GM23338 (cell line): ENCODE results near the gene LRRC38. TPM values are rescaled to one million over a fixed set of nuclear protein-coding genes. Genes with fewer than 3 reads are reported as not detected.

ENCODE experiments used
- ATAC-seq: fragments of 200-7000 bp; cut with Tn5 transposase; 3 replicates; pipeline ENCODE4 v1.9.1; 2020
- DNase-seq: peaks from one replicate; pipeline ENCODE4 v3.0.0-alpha.2; 2015; ENCODE audit warnings: low spot score
- H2AFZ ChIP-seq: fragments of 200-600 bp; sonication (generic); 2 replicates; pipeline ENCODE4 v1.8.0; 2016; ENCODE audit warnings: antibody characterized with exemption, mild to moderate bottlenecking, moderate library complexity
- H3F3A ChIP-seq: fragments of 200-600 bp; sonication (generic); replicated peaks from 2 replicates; pipeline ENCODE4 v1.8.0; 2017; ENCODE audit warnings: antibody characterized with exemption, mixed run types, low read depth
- H3K27ac ChIP-seq: fragments of 200-600 bp; sonication (generic); 2 replicates; pipeline ENCODE4 v1.6.1; 2016; ENCODE audit warnings: low read depth
- H3K27me3 ChIP-seq: fragments of 200-600 bp; sonication (generic); 2 replicates; pipeline ENCODE4 v1.8.0; 2016; ENCODE audit warnings: mild to moderate bottlenecking, mixed run types, moderate library complexity; ENCODE audit not compliant: insufficient read depth
- H3K36me3 ChIP-seq: fragments of 200-600 bp; sonication (generic); 2 replicates; pipeline ENCODE4 v1.8.0; 2016; ENCODE audit warnings: mild to moderate bottlenecking; ENCODE audit not compliant: insufficient read depth
- H3K4me1 ChIP-seq: fragments of 200-600 bp; sonication (generic); 2 replicates; pipeline ENCODE4 v1.8.0; 2016; ENCODE audit warnings: mild to moderate bottlenecking, moderate library complexity; ENCODE audit not compliant: insufficient read depth
- H3K4me2 ChIP-seq: fragments of 200-600 bp; sonication (generic); 2 replicates; pipeline ENCODE4 v1.7.1; 2017; ENCODE audit warnings: mixed run types
- H3K4me3 ChIP-seq: fragments of 200-600 bp; sonication (generic); 2 replicates; pipeline ENCODE4 v1.6.1; 2016; ENCODE audit warnings: mixed run types
- H3K79me2 ChIP-seq: fragments of 200-600 bp; sonication (generic); replicated peaks from 2 replicates; pipeline ENCODE4 v1.8.0; 2017; ENCODE audit warnings: mild to moderate bottlenecking; ENCODE audit not compliant: insufficient read depth
- H3K9me2 ChIP-seq: fragments of 200-600 bp; sonication (generic); 2 replicates; pipeline ENCODE4 v1.8.0; 2017; ENCODE audit not compliant: insufficient read depth
- H4K20me1 ChIP-seq: fragments of 200-600 bp; sonication (generic); replicated peaks from 2 replicates; pipeline ENCODE4 v1.8.0; 2017; ENCODE audit warnings: mild to moderate bottlenecking; ENCODE audit not compliant: insufficient read depth
- H3K27ac Mint-ChIP-seq: 2 replicates; pipeline ENCODE4 v1.8.0; 2020; ENCODE audit warnings: inconsistent platforms, mild to moderate bottlenecking, moderate library complexity, mixed read lengths
- H3K27me3 Mint-ChIP-seq: 3 replicates; pipeline ENCODE4 v1.8.0; 2022; ENCODE audit warnings: low read depth, mild to moderate bottlenecking, moderate library complexity, mixed read lengths, inconsistent platforms; ENCODE audit not compliant: insufficient read depth, poor library complexity
- H3K36me3 Mint-ChIP-seq: 3 replicates; pipeline ENCODE4 v1.8.0; 2021; ENCODE audit warnings: low read depth, mild to moderate bottlenecking, inconsistent platforms, moderate library complexity, mixed read lengths
- H3K4me1 Mint-ChIP-seq: 3 replicates; pipeline ENCODE4 v1.8.0; 2020; ENCODE audit warnings: mild to moderate bottlenecking, inconsistent platforms, mixed read lengths
- H3K4me3 Mint-ChIP-seq: 3 replicates; pipeline ENCODE4 v1.8.0; 2021; ENCODE audit warnings: moderate library complexity, mild to moderate bottlenecking, inconsistent platforms, mixed read lengths
- H3K9me3 Mint-ChIP-seq: 3 replicates; pipeline ENCODE4 v1.8.0; 2020; ENCODE audit warnings: moderate library complexity, mild to moderate bottlenecking, inconsistent platforms, mixed read lengths
- CREB1 ChIP-seq: fragments of 250-450 bp; sonication (Bioruptor Pico); IDR thresholded peaks from 2 replicates; pipeline ENCODE4 v1.5.0; 2020; ENCODE audit warnings: low read depth, mild to moderate bottlenecking, moderate library complexity
- JUNB ChIP-seq: IDR thresholded peaks from one replicate; pipeline ENCODE4 v1.6.1; 2016; ENCODE audit warnings: antibody characterized with exemption; ENCODE audit not compliant: unreplicated experiment
- REST ChIP-seq: IDR thresholded peaks from one replicate; pipeline ENCODE4 v1.6.1; 2018; ENCODE audit warnings: antibody characterized with exemption; ENCODE audit not compliant: unreplicated experiment
- STAT1 ChIP-seq: IDR thresholded peaks from one replicate; pipeline ENCODE4 v1.6.1; 2016; ENCODE audit warnings: antibody characterized with exemption; ENCODE audit not compliant: unreplicated experiment
- ZNF114 ChIP-seq: fragments of 250-450 bp; sonication (Bioruptor Pico); IDR thresholded peaks from 2 replicates; pipeline ENCODE4 v1.5.0; 2020; ENCODE audit warnings: mild to moderate bottlenecking, moderate library complexity
- ZNF331 ChIP-seq: fragments of 250-450 bp; sonication (Bioruptor Pico); IDR thresholded peaks from 2 replicates; pipeline ENCODE4 v1.5.0; 2020; ENCODE audit warnings: low read depth, mild to moderate bottlenecking, moderate library complexity
- polyA plus RNA-seq: library from polyadenylated mRNA; unstranded; fragments of >200 nt; fragmentation: Nextera tagmentation; extraction: Ambion mirVana; gene quantifications from 2 replicates; pipeline ENCODE4 v1.2.1, GENCODE V29; 2016
- total RNA-seq: library from RNA; depleted of rRNA; stranded (reverse); fragments of >200 nt; shearing (Covaris generic); gene quantifications from 2 replicates; pipeline ENCODE4 v1.2.3, GENCODE V29; 2014
- TF ChIP-seq, protein P1 (sequence below): IDR thresholded peaks from 2 replicates; pipeline ENCODE4 v1.6.1; 2016; ENCODE audit warnings: antibody characterized with exemption
- TF ChIP-seq, protein P2 (sequence below), 2 experiments: fragments of 200-600 bp in 1 of 2; sonication (generic) in 1 of 2; conservative IDR thresholded peaks; 2 replicates each; pipeline versions ENCODE4 v1.5.1 to v1.6.1; 2016 to 2017; ENCODE audit warnings: antibody characterized with exemption in 2 of 2, low read depth in 2 of 2, mild to moderate bottlenecking in 2 of 2, moderate library complexity in 1 of 2

Gene LRRC38
- total and polyA plus RNA-seq, 2 experiments from 2014 or later = 0.17 TPM; not detected in 1

GRCh38 chr1:13541435-13542215 is 27.8 kb upstream of the LRRC38 start:
- TF ChIP-seq JUNB = no peak
- TF ChIP-seq, protein P1, sequence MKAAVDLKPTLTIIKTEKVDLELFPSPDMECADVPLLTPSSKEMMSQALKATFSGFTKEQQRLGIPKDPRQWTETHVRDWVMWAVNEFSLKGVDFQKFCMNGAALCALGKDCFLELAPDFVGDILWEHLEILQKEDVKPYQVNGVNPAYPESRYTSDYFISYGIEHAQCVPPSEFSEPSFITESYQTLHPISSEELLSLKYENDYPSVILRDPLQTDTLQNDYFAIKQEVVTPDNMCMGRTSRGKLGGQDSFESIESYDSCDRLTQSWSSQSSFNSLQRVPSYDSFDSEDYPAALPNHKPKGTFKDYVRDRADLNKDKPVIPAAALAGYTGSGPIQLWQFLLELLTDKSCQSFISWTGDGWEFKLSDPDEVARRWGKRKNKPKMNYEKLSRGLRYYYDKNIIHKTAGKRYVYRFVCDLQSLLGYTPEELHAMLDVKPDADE = no peak

DNA sequence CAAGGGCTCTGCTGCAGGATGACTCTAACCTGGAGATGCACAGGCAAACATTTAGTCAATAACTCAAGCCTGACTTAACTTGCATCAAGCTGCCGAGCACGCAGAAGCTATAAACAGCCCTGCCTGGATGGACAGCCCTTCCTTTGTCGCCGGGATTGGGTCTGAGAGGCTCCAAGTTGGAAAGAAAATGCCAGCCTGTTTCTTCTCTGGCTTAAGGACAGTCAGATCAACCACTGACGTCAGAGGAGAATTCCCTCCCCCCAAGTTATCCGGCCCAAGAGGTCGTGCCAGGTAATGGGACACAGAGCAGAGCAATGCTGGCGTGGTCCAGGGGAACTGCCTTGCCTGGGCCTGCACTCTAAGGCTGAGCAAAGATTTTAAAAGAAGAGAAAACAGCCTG is 27.1 kb upstream of the LRRC38 start:
- Mint-ChIP-seq H3K36me3 (no peaks in the 10 kb centered on the region), H3K27ac (no peak overlapping the region), H3K9me3 (no peaks in the 10 kb centered on the region), H3K4me1 (peaks cover 7% of the 10 kb centered on the region; the same call in 2 of the 3 replicates), H3K27me3 (peaks cover 2% of the 10 kb centered on the region), H3K4me3 (no peak overlapping the region)
- Histone ChIP-seq H3K4me1 (no peaks in the 10 kb centered on the region), H3K27me3 (no peaks in the 10 kb centered on the region), H4K20me1 (no peaks in the 10 kb centered on the region), H2AFZ (peak overlapping the region; percentile 52; the same call in 1 of the 2 replicates), H3K9me2 (no peaks in the 10 kb centered on the region), H3F3A (no peaks in the 10 kb centered on the region), H3K79me2 (no peaks in the 10 kb centered on the region), H3K4me3 (no peak overlapping the region), H3K4me2 (no peak overlapping the region), H3K27ac (no peak overlapping the region), H3K36me3 (no peaks in the 10 kb centered on the region; the same call in 1 of the 2 replicates)
- no peak; the same call in 2 of the 3 replicates for ATAC-seq
- no peak for DNase-seq
- TF ChIP-seq, protein P1 = no peak
- no peak for TF ChIP-seq ZNF331 (CRISPR knock-in tag)

More at GRCh38 chr1:13541435-13542215, 27.8 kb upstream of the LRRC38 start:
- Histone ChIP-seq H4K20me1 (no peaks in the 10 kb centered on the region), H3K9me2 (no peaks in the 10 kb centered on the region), H3K4me2 (no peak overlapping the region), H3K36me3 (no peaks in the 10 kb centered on the region; the same call in 1 of the 2 replicates), H3K4me3 (no peak overlapping the region), H3K27ac (no peak overlapping the region), H3K27me3 (no peaks in the 10 kb centered on the region), H2AFZ (peak overlapping the region; percentile 38; the same call in 1 of the 2 replicates), H3K4me1 (no peaks in the 10 kb centered on the region), H3K79me2 (no peaks in the 10 kb centered on the region), H3F3A (no peaks in the 10 kb centered on the region)
- peaks cover 2% of the 10 kb centered on the region for H3K27me3 Mint-ChIP-seq
- H3K4me3 Mint-ChIP-seq = no peak overlapping the region
- no peak for DNase-seq
- no peaks in the 10 kb centered on the region for H3K36me3 Mint-ChIP-seq
- H3K4me1 Mint-ChIP-seq = peaks cover 6% of the 10 kb centered on the region; the same call in 2 of the 3 replicates
- no peak overlapping the region for H3K27ac Mint-ChIP-seq
- ATAC-seq = no peak
- H3K9me3 Mint-ChIP-seq = no peaks in the 10 kb centered on the region

DNA sequence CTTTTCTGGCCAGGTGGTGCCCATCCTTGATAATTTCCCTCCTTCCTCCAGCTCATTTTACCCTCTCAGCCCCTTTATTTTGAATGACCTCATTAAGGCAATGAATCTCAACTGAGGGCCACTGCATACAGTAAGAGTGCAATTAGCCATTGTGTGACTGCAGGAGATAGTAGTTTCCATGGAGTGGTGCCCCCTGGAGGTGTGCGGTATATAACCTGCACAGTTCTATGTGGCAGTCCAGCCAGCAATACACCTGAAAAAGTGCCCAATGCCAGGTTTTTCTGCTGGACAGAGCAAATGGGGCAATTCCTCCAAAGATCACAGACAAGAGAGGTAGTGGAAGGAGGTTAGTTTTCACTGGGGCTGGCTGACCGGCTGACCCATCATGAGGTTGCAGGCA is 25.9 kb upstream of the LRRC38 start:
- no peak overlapping the region for H3K4me3 ChIP-seq
- no peak for TF ChIP-seq JUNB
- TF ChIP-seq REST = no peak
- no peak for TF ChIP-seq CREB1 (CRISPR knock-in tag)
- TF ChIP-seq STAT1 = no peak
- no peak for TF ChIP-seq ZNF114
- TF ChIP-seq, protein P2, sequence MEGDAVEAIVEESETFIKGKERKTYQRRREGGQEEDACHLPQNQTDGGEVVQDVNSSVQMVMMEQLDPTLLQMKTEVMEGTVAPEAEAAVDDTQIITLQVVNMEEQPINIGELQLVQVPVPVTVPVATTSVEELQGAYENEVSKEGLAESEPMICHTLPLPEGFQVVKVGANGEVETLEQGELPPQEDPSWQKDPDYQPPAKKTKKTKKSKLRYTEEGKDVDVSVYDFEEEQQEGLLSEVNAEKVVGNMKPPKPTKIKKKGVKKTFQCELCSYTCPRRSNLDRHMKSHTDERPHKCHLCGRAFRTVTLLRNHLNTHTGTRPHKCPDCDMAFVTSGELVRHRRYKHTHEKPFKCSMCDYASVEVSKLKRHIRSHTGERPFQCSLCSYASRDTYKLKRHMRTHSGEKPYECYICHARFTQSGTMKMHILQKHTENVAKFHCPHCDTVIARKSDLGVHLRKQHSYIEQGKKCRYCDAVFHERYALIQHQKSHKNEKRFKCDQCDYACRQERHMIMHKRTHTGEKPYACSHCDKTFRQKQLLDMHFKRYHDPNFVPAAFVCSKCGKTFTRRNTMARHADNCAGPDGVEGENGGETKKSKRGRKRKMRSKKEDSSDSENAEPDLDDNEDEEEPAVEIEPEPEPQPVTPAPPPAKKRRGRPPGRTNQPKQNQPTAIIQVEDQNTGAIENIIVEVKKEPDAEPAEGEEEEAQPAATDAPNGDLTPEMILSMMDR (conservative IDR thresholded peaks at IDR 0.05; ENCODE audit: low read depth in 2 of 2) = peak; percentile 28 to 44; a peak in 3 of 4 replicates

More for the DNA sequence above, 25.9 kb upstream of the LRRC38 start:
- Histone ChIP-seq H3K79me2 (no peaks in the 10 kb centered on the region), H3K4me2 (no peak overlapping the region), H3K36me3 (no peaks in the 10 kb centered on the region; the same call in 1 of the 2 replicates), H4K20me1 (no peaks in the 10 kb centered on the region; the same call in 1 of the 2 replicates), H3K27ac (no peak overlapping the region), H3K9me2 (no peaks in the 10 kb centered on the region), H3K27me3 (no peaks in the 10 kb centered on the region), H2AFZ (no peak overlapping the region), H3F3A (no peaks in the 10 kb centered on the region), H3K4me1 (no peaks in the 10 kb centered on the region)
- Mint-ChIP-seq H3K4me3 (no peak overlapping the region), H3K27me3 (peaks cover 5% of the 10 kb centered on the region), H3K36me3 (no peaks in the 10 kb centered on the region), H3K27ac (no peak overlapping the region), H3K4me1 (peaks cover 7% of the 10 kb centered on the region; the same call in 2 of the 3 replicates), H3K9me3 (no peaks in the 10 kb centered on the region)
- no peak for ATAC-seq
- no peak for DNase-seq
